Vagina (tissue), 2 donors: ENCODE data around the gene DLL1.

Source experiments
- POLR2A ChIP-seq, 2 donors: fragments of 450-650 bp; IDR thresholded peaks; one replicate each; pipeline ENCODE4 v1.6.1; 2017; ENCODE audit warnings: antibody characterized with exemption in 2 of 2, mild to moderate bottlenecking in 2 of 2, moderate library complexity in 2 of 2
- POLR2AphosphoS5 ChIP-seq, 2 donors: sonication (generic); formaldehyde crosslinking; IDR thresholded peaks; one replicate each; pipeline ENCODE4 v1.9.0; 2017; ENCODE audit warnings: antibody characterized with exemption in 2 of 2, mild to moderate bottlenecking in 2 of 2, low read depth in 1 of 2; ENCODE audit not compliant: insufficient read depth in 1 of 2
- TF ChIP-seq, protein P1 (sequence below), 3 experiments: fragments of 450-650 bp in 2 of 3; fragments of 200-600 bp in 1 of 3; sonication (generic) in 1 of 3; IDR thresholded peaks; one replicate each; pipeline ENCODE4 v1.5.1; 2017 to 2019; ENCODE audit warnings: antibody characterized with exemption in 3 of 3, mild to moderate bottlenecking in 2 of 3, moderate library complexity in 2 of 3

DNA sequence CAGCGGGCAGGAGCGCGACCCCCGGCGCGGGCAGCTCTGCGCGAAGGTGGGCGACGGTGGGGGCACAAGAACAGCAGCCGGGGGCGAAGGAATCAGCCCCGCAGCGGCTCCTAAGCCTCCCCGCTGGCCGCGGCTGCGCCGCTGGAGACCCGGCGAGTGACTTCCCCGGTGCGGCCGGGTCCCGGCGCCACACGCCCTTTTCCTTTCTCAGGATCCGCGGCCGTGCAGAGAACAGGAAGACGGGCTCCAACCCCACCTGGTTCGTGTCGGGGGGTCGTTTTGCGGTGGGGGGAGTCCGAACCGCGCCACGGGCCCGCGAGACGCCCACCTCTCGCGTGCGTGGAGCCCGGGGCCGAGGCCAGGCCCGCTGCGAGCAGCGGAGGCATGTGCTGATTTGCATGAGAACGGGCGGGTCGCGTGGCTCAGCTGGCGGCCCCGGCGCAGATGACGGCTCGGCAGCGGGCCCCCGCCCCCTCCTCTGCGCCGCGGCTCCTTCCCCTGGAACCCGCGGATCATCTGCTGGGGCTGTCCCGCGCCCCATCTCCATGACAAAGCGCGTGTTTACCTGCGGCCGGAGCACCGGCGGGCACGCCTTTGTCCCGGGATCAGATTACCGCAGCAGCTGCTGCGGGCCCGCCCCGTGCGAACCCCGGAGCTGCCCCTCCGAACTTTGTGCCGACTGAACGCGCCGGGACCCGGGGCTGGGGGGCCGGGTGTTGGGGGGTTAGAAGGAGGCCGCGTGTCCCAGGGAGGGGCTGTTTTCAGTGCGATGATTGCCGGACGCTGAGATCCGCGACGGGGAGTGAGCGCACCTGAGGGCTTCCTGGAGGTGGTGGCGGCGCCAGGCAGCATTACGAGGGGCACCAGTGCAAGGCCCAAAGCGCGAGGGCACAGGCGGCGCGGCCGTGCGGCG is 4.9 kb upstream of the DLL1 start:
- TF ChIP-seq, protein P1, sequence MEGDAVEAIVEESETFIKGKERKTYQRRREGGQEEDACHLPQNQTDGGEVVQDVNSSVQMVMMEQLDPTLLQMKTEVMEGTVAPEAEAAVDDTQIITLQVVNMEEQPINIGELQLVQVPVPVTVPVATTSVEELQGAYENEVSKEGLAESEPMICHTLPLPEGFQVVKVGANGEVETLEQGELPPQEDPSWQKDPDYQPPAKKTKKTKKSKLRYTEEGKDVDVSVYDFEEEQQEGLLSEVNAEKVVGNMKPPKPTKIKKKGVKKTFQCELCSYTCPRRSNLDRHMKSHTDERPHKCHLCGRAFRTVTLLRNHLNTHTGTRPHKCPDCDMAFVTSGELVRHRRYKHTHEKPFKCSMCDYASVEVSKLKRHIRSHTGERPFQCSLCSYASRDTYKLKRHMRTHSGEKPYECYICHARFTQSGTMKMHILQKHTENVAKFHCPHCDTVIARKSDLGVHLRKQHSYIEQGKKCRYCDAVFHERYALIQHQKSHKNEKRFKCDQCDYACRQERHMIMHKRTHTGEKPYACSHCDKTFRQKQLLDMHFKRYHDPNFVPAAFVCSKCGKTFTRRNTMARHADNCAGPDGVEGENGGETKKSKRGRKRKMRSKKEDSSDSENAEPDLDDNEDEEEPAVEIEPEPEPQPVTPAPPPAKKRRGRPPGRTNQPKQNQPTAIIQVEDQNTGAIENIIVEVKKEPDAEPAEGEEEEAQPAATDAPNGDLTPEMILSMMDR (IDR thresholded peaks at IDR 0.05): no peak
- TF ChIP-seq POLR2AphosphoS5 (IDR thresholded peaks at IDR 0.05; ENCODE audit: insufficient read depth in 1 of 2, low read depth in 1 of 2) (no peak), POLR2A (IDR thresholded peaks at IDR 0.05) (no peak)
